GF-D8 (cell line): Measurements from ENCODE around the gene CLMN.

ENCODE experiments used
- DNase-seq: peaks from one replicate; lab custom pipeline; 2025; lab: John Stamatoyannopoulos, UW

CLMN gene

GRCh38 chr14:95319312-95320077 lies at the start of gene CLMN:
Gene CLMN (minus strand): TSS chr14:95319908. CDS start chr14:95319792, 116 bp downstream.
- no peak for DNase-seq

GRCh38 chr14:95365401-95365800 lies 45.7 kb upstream of the CLMN start:
- no peak for DNase-seq

- DNase-seq: no peak
These were observed 44.9 kb upstream of the CLMN start for GRCh38 chr14:95364481-95365209.

GRCh38 chr14:95363468-95363954 lies 43.8 kb upstream of the CLMN start:
- no peak for DNase-seq

GRCh38 chr14:95362138-95362494 lies 42.4 kb upstream of the CLMN start:
- no peak for DNase-seq

GRCh38 chr14:95361373-95362137 lies 41.8 kb upstream of the CLMN start:
- no peak for DNase-seq

- DNase-seq: no peak
These were observed 41.1 kb upstream of the CLMN start for GRCh38 chr14:95360828-95361227.

GRCh38 chr14:95359994-95360826 lies 40.5 kb upstream of the CLMN start:
- DNase-seq: no peak

GRCh38 chr14:95356245-95356869 lies 36.6 kb upstream of the CLMN start:
- DNase-seq: no peak

- no peak for DNase-seq
These were observed 35.7 kb upstream of the CLMN start for GRCh38 chr14:95355422-95355821.

- no peak for DNase-seq
These were observed 35.1 kb upstream of the CLMN start for GRCh38 chr14:95354834-95355233.

- no peak for DNase-seq
These were observed 34.0 kb upstream of the CLMN start for GRCh38 chr14:95353664-95354063.

- no peak for DNase-seq
These were observed 33.3 kb upstream of the CLMN start for GRCh38 chr14:95353007-95353406.

GRCh38 chr14:95352481-95352880 lies 32.8 kb upstream of the CLMN start:
- DNase-seq: no peak

- no peak for DNase-seq
These were observed 29.5 kb upstream of the CLMN start for GRCh38 chr14:95349241-95349640.

- no peak for DNase-seq
These were observed 28.8 kb upstream of the CLMN start for GRCh38 chr14:95348395-95349080.

- no peak for DNase-seq
These were observed 27.1 kb upstream of the CLMN start for GRCh38 chr14:95346820-95347219.

- no peak for DNase-seq
These were observed 26.6 kb upstream of the CLMN start for GRCh38 chr14:95346266-95346665.

GRCh38 chr14:95345032-95345431 lies 25.3 kb upstream of the CLMN start:
- DNase-seq: no peak

GRCh38 chr14:95344536-95344935 lies 24.8 kb upstream of the CLMN start:
- DNase-seq: no peak

GRCh38 chr14:95341564-95341963 lies 21.9 kb upstream of the CLMN start:
- no peak for DNase-seq
